H1 (cell line): Measurements from ENCODE around the gene CADPS. TPM values are rescaled to one million over a fixed set of nuclear protein-coding genes. Genes with fewer than 3 reads are reported as not detected.

ENCODE experiments used
- CTCF ChIA-PET: fragments of 300-600 bp; sonication (Branson Sonifier 250); formaldehyde crosslinking; loops from one replicate; lab custom pipeline; 2021; ENCODE audit not compliant: partially characterized antibody; lab: Charles Lee
- POLR2A ChIA-PET: fragments of 300-600 bp; sonication (Branson Sonifier 250); formaldehyde crosslinking; loops from one replicate; lab custom pipeline; 2021; ENCODE audit warnings: inconsistent platforms; ENCODE audit not compliant: partially characterized antibody; lab: Charles Lee
- DNase-seq, 2 experiments: peaks; one replicate each; pipeline versions ENCODE4 v3.0.0 to v3.0.0-alpha.2; 2010 to 2022; ENCODE audit warnings: low spot score in 2 of 2, low read depth in 1 of 2, mixed read lengths in 1 of 2
- FAIRE-seq: peaks from 2 replicates; lab custom pipeline; 2011; peaks lifted over from hg19 to GRCh38; lab: Jason Lieb, UNC
- H2AFZ ChIP-seq: 2 replicates; pipeline ENCODE4 v1.8.1; 2012; ENCODE audit warnings: low read length, inconsistent platforms
- H2AK5ac ChIP-seq: 2 replicates; pipeline ENCODE4 v1.6.1; 2013; ENCODE audit warnings: low read depth, low read length
- H2BK120ac ChIP-seq: replicated peaks from 2 replicates; pipeline ENCODE3; 2013; ENCODE audit warnings: low read depth, low read length, inconsistent platforms
- H2BK12ac ChIP-seq: 2 replicates; pipeline ENCODE4 v1.6.1; 2013; ENCODE audit warnings: low read depth, low read length
- H2BK15ac ChIP-seq: 2 replicates; pipeline ENCODE4 v1.6.1; 2013; ENCODE audit warnings: low read length
- H2BK20ac ChIP-seq: 2 replicates; pipeline ENCODE4 v1.6.1; 2013; ENCODE audit warnings: low read length
- H2BK5ac ChIP-seq: 2 replicates; pipeline ENCODE4 v1.6.1; 2013; ENCODE audit warnings: low read depth, low read length
- H3K14ac ChIP-seq: 2 replicates; pipeline ENCODE4 v1.6.1; 2013; ENCODE audit warnings: inconsistent platforms; ENCODE audit not compliant: insufficient read length
- H3K18ac ChIP-seq: 2 replicates; pipeline ENCODE4 v1.6.1; 2013; ENCODE audit warnings: low read length; ENCODE audit errors: extremely low read depth
- H3K23ac ChIP-seq: 2 replicates; pipeline ENCODE4 v1.6.1; 2013; ENCODE audit warnings: inconsistent platforms; ENCODE audit not compliant: insufficient read length
- H3K23me2 ChIP-seq: 2 replicates; pipeline ENCODE4 v1.6.1; 2013; ENCODE audit warnings: low read depth, low read length
- H3K27ac ChIP-seq: 2 replicates; pipeline ENCODE4 v1.6.1; 2011; ENCODE audit warnings: low read depth, low read length, inconsistent platforms
- H3K27me3 ChIP-seq, 4 experiments: replicated peaks in 1 of 4; 1 replicate in 1 of 4; 2 replicates in 3 of 4; pipeline versions ENCODE4 v1.6.1 to v1.8.1; 2011 to 2013; ENCODE audit warnings: low read length in 3 of 4, mild to moderate bottlenecking in 3 of 4, inconsistent platforms in 2 of 4, mixed read lengths in 2 of 4, moderate library complexity in 1 of 4; ENCODE audit not compliant: control insufficient read depth in 3 of 4, insufficient read depth in 3 of 4; ENCODE audit errors: extremely low read depth in 1 of 4
- H3K36me3 ChIP-seq, 4 experiments: 2 replicates each; pipeline versions ENCODE4 v1.6.1 to v1.8.1; 2011 to 2013; ENCODE audit warnings: mild to moderate bottlenecking in 4 of 4, low read length in 3 of 4, moderate library complexity in 2 of 4, control low read depth in 1 of 4, inconsistent platforms in 1 of 4; ENCODE audit not compliant: insufficient read depth in 4 of 4, control insufficient read depth in 2 of 4
- H3K4ac ChIP-seq: replicated peaks from 2 replicates; pipeline ENCODE3; 2013; ENCODE audit warnings: low read length, low read depth, mixed read lengths, inconsistent platforms; ENCODE audit not compliant: insufficient read length
- H3K4me1 ChIP-seq, 4 experiments: replicated peaks in 1 of 4; 1 replicate in 1 of 4; 2 replicates in 3 of 4; pipeline versions ENCODE4 v1.6.1 to v1.8.1; 2011 to 2013; ENCODE audit warnings: low read length in 3 of 4, inconsistent platforms in 2 of 4, mixed read lengths in 1 of 4; ENCODE audit not compliant: insufficient read depth in 4 of 4, control insufficient read depth in 3 of 4
- H3K4me2 ChIP-seq, 2 experiments: 2 replicates each; pipeline versions ENCODE4 v1.6.1 to v1.8.1; 2011 to 2013; ENCODE audit warnings: low read depth in 2 of 2, low read length in 2 of 2, control low read depth in 1 of 2, inconsistent platforms in 1 of 2, mild to moderate bottlenecking in 1 of 2; ENCODE audit not compliant: insufficient read depth in 1 of 2
- H3K4me3 ChIP-seq, 4 experiments: fragments of 200-600, 300-600 bp in 1 of 4; sonication (generic), shearing (Covaris generic), sonication (Bioruptor Twin) in 1 of 4; 2 replicates each; pipeline versions ENCODE4 v1.5.1 to v1.8.1; 2011 to 2016; ENCODE audit warnings: low read length in 4 of 4, low read depth in 3 of 4, control low read depth in 2 of 4, inconsistent platforms in 2 of 4, mild to moderate bottlenecking in 2 of 4, mixed read lengths in 1 of 4, moderate library complexity in 1 of 4; ENCODE audit not compliant: insufficient read depth in 2 of 4; ENCODE audit errors: extremely low read depth in 1 of 4
- H3K56ac ChIP-seq: replicated peaks from 2 replicates; pipeline ENCODE3; 2013; ENCODE audit warnings: low read depth, mild to moderate bottlenecking, mixed read lengths, low read length, inconsistent platforms; ENCODE audit not compliant: insufficient read length
- H3K79me1 ChIP-seq: 2 replicates; pipeline ENCODE4 v1.6.1; 2013; ENCODE audit warnings: low read depth, low read length, control low read depth
- H3K79me2 ChIP-seq, 2 experiments: 2 replicates each; pipeline versions ENCODE4 v1.6.1 to v1.8.1; 2012 to 2013; ENCODE audit warnings: low read length in 2 of 2, mild to moderate bottlenecking in 2 of 2, inconsistent platforms in 1 of 2; ENCODE audit not compliant: insufficient read depth in 2 of 2, control insufficient read depth in 1 of 2
- H3K9ac ChIP-seq, 4 experiments: replicated peaks in 1 of 4; 1 replicate in 1 of 4; 2 replicates in 3 of 4; pipeline versions ENCODE4 v1.6.1 to v1.8.1; 2011 to 2013; ENCODE audit warnings: low read depth in 3 of 4, low read length in 3 of 4, control low read depth in 2 of 4, mild to moderate bottlenecking in 2 of 4, moderate library complexity in 2 of 4, inconsistent platforms in 1 of 4; ENCODE audit errors: extremely low read depth in 1 of 4
- H3K9me3 ChIP-seq, 2 experiments: 2 replicates each; pipeline versions ENCODE4 v1.6.1 to v1.8.1; 2012 to 2013; ENCODE audit warnings: mild to moderate bottlenecking in 2 of 2, moderate library complexity in 2 of 2, control low read depth in 1 of 2, inconsistent platforms in 1 of 2, low read depth in 1 of 2, low read length in 1 of 2, mixed read lengths in 1 of 2; ENCODE audit not compliant: insufficient read depth in 2 of 2
- H4K20me1 ChIP-seq, 2 experiments: replicated peaks in 1 of 2; 2 replicates each; pipeline versions ENCODE3 to v1.8.1; 2011 to 2013; ENCODE audit warnings: inconsistent platforms in 2 of 2, low read length in 2 of 2, mild to moderate bottlenecking in 1 of 2; ENCODE audit not compliant: insufficient read depth in 2 of 2, control insufficient read depth in 1 of 2
- H4K5ac ChIP-seq: 2 replicates; pipeline ENCODE4 v1.6.1; 2013; ENCODE audit warnings: low read length, low read depth, mixed read lengths, inconsistent platforms; ENCODE audit not compliant: insufficient read length
- H4K8ac ChIP-seq: 2 replicates; pipeline ENCODE4 v1.8.0; 2013; ENCODE audit warnings: mild to moderate bottlenecking, moderate library complexity, low read length, inconsistent platforms; ENCODE audit not compliant: insufficient read depth; ENCODE audit errors: extremely low read depth
- H4K91ac ChIP-seq: replicated peaks from 2 replicates; pipeline ENCODE3; 2013; ENCODE audit warnings: low read length, mixed read lengths, inconsistent platforms; ENCODE audit not compliant: insufficient read length
- ATF2 ChIP-seq: IDR thresholded peaks from 2 replicates; pipeline ENCODE4 v1.6.1; 2012; ENCODE audit warnings: low read length, inconsistent platforms
- BRCA1 ChIP-seq: IDR thresholded peaks from 2 replicates; pipeline ENCODE4 v1.6.1; 2012; ENCODE audit warnings: low read depth, low read length, improper control_type of control experiment
- CHD1 ChIP-seq: IDR thresholded peaks from 2 replicates; pipeline ENCODE4 v1.6.1; 2012; ENCODE audit warnings: low read depth, low read length, improper control_type of control experiment
- EP300 ChIP-seq, 2 experiments: IDR thresholded peaks; 1 replicate in 1 of 2; 2 replicates in 1 of 2; pipeline ENCODE4 v1.6.1; 2011 to 2012; ENCODE audit warnings: low read depth in 2 of 2, low read length in 2 of 2, mild to moderate bottlenecking in 2 of 2, borderline replicate concordance in 1 of 2, inconsistent platforms in 1 of 2, moderate library complexity in 1 of 2
- JUND ChIP-seq: IDR thresholded peaks from 2 replicates; pipeline ENCODE4 v1.6.1; 2011; ENCODE audit warnings: mild to moderate bottlenecking, improper control_type of control experiment, low read length
- PHF8 ChIP-seq: fragments of 200-600 bp; sonication (generic); conservative IDR thresholded peaks from 2 replicates; pipeline ENCODE4 v1.7.1; 2012; ENCODE audit warnings: low read depth, mild to moderate bottlenecking, inconsistent platforms, low read length, moderate library complexity
- SP4 ChIP-seq: IDR thresholded peaks from 2 replicates; pipeline ENCODE4 v1.6.1; 2012; ENCODE audit warnings: low read length, inconsistent platforms
- TCF12 ChIP-seq: IDR thresholded peaks from 2 replicates; pipeline ENCODE4 v1.6.1; 2011; ENCODE audit warnings: low read depth, mild to moderate bottlenecking, low read length
- USF2 ChIP-seq: IDR thresholded peaks from 2 replicates; pipeline ENCODE4 v1.6.1; 2011; ENCODE audit warnings: low read length, improper control_type of control experiment
- WGBS, 2 experiments: shearing (Covaris generic) in 1 of 2; methylation state at CpG; one replicate each; pipeline versions ENCODE4 v1.1.6 to v1.1.7; 2013 to 2015; ENCODE audit warnings: low lambda C conversion rate in 2 of 2, mixed read lengths in 2 of 2, inconsistent platforms in 1 of 2, low coverage in 1 of 2, missing lambda C conversion rate in 1 of 2; ENCODE audit not compliant: insufficient replicate concordance in 2 of 2, insufficient coverage in 1 of 2, insufficient read length in 1 of 2; ENCODE audit errors: extremely low coverage in 1 of 2, missing lambda C conversion rate in 1 of 2; 5-methylcytosine and 5-hydroxymethylcytosine counted together
- polyA plus RNA-seq, 7 experiments: library from polyadenylated mRNA; depleted of rRNA in 3 of 7; stranded (reverse) in 5 of 7; unstranded in 2 of 7; fragments of >200 nt in 5 of 7; fragments of 200-250 nt in 2 of 7; gene quantifications; 1 replicate in 5 of 7; 2 replicates in 1 of 7; 4 replicates in 1 of 7; pipeline versions ENCODE4 v1.2.1 to v1.2.3, GENCODE V29; 2011 to 2013; ENCODE audit warnings: missing spikeins in 2 of 7, mixed read lengths in 2 of 7
- total RNA-seq: library from RNA; stranded (reverse); fragmentation: NEBNext Ultra II Directional; extraction: Animal tissue kit (Norgen Biotek cat#: 25700); gene quantifications from 2 replicates; pipeline ENCODE4 v1.2.1, GENCODE V29; 2021

The CADPS gene
- total and polyA plus RNA-seq, 2 of the 8 experiments (the other 6 are each of a cell fraction or from before 2014, with no cell fraction given): 7.1 to 10.2 TPM

- H2BK5ac ChIP-seq: peak overlapping the region; percentile 75; the same call in 1 of the 2 replicates
- H3K79me2 ChIP-seq: no peaks in the 10 kb centered on the region
- H2BK12ac ChIP-seq: no peak overlapping the region; the same call in 1 of the 2 replicates
- H3K4me2 ChIP-seq: no peak overlapping the region; a peak in 1 of 4 replicates
- no peak overlapping the region for H2BK20ac ChIP-seq
- H4K8ac ChIP-seq: no peak overlapping the region
- FAIRE-seq: no peak
- no peak overlapping the region for H3K9ac ChIP-seq
- no peak for DNase-seq
- no peak overlapping the region for H3K18ac ChIP-seq
- H4K91ac ChIP-seq: no peak overlapping the region
- H3K56ac ChIP-seq: no peak overlapping the region
- ChIA-PET POLR2A (interaction anchor here (1.6 to 4.4 kb wide), 2 partner anchors 9 to 11 kb away, joined by 3 to 32 read pairs; partner anchors contain the start of gene CADPS), CTCF (interaction anchor here (0.7 to 1.4 kb wide), 4 partner anchors 9 to 347 kb away, joined by 3 read pairs; no protein-coding TSS in a partner anchor)
- no peak overlapping the region for H3K23ac ChIP-seq
- peaks cover 0 to 22% (median 11%) of the 10 kb centered on the region in 4 experiments; a peak in 6 of 7 replicates for H3K4me1 ChIP-seq
- H3K27ac ChIP-seq: peak overlapping the region; percentile 4; the same call in 1 of the 2 replicates
- TF ChIP-seq CHD1 (no peak), JUND (no peak), USF2 (no peak), SP4 (no peak), EP300 (IDR thresholded peaks at IDR 0.05; ENCODE audit: borderline replicate concordance in 1 of 2, low read depth in 2 of 2, low read length in 2 of 2) (no peak), PHF8 (no peak), ATF2 (no peak), BRCA1 (no peak), TCF12 (no peak)
- H2AK5ac ChIP-seq: no peak overlapping the region
- H3K4ac ChIP-seq: peak overlapping the region; percentile 21
- H3K79me1 ChIP-seq: no peaks in the 10 kb centered on the region
- H2BK15ac ChIP-seq: no peak overlapping the region
- H3K27me3 ChIP-seq: no peaks in the 10 kb centered on the region
- no peaks in the 10 kb centered on the region for H4K20me1 ChIP-seq
- 83% methylated on average over 2 of the region's 2 CpGs; no CpG with 5 or more reads in 1 of the 2 experiments for WGBS, 2 experiments
- H4K5ac ChIP-seq: peak overlapping the region; percentile 36
- no peaks in the 10 kb centered on the region for H3K36me3 ChIP-seq
- H3K14ac ChIP-seq: no peak overlapping the region
- H2BK120ac ChIP-seq: peak overlapping the region; percentile 81
- H3K9me3 ChIP-seq: no peaks in the 10 kb centered on the region
- no peaks in the 10 kb centered on the region for H3K23me2 ChIP-seq
- H3K4me3 ChIP-seq: no peak overlapping the region
- H2AFZ ChIP-seq: no peak overlapping the region
Observed at GRCh38 chr3:62885136-62885535, 9.9 kb upstream of the CADPS start.
